ENCODE results near the gene LRRN2. TPM values are rescaled to one million over a fixed set of nuclear protein-coding genes. Genes with fewer than 3 reads are reported as not detected.

Gene LRRN2
- total RNA-seq, 1 donor from 2014 or later: 2.5 TPM

- Histone ChIP-seq H3K4me3 (no peak overlapping the region), H3K36me3 (no peaks in the 10 kb centered on the region), H3K9me3 (no peaks in the 10 kb centered on the region), H3K27me3 (ENCODE audit: low read depth) (no peaks in the 10 kb centered on the region), H3K27ac (no peak overlapping the region), H3K4me1 (no peaks in the 10 kb centered on the region)
- intact Hi-C loops (cut with DNase I): no loop called here
- ATAC-seq (no peak), DNase-seq (no peak)
- no peak for TF ChIP-seq CTCF (IDR thresholded peaks at IDR 0.05)
Observed at GRCh38 chr1:204702552-204703267, 17.2 kb upstream of the LRRN2 start.

GRCh38 chr1:204701229-204701628, 15.7 kb upstream of the LRRN2 start:
- Histone ChIP-seq H3K27me3 (ENCODE audit: low read depth) (no peaks in the 10 kb centered on the region), H3K27ac (no peak overlapping the region), H3K36me3 (no peaks in the 10 kb centered on the region), H3K4me3 (no peak overlapping the region), H3K9me3 (no peaks in the 10 kb centered on the region), H3K4me1 (no peaks in the 10 kb centered on the region)
- TF ChIP-seq CTCF (IDR thresholded peaks at IDR 0.05): no peak
- intact Hi-C loops (cut with DNase I): no loop called here
- DNase-seq (no peak), ATAC-seq (no peak)

- intact Hi-C loops (cut with DNase I): no loop called here
- H3K27ac ChIP-seq: no peak overlapping the region
- no peaks in the 10 kb centered on the region for H3K4me1 ChIP-seq
- H3K27me3 ChIP-seq (ENCODE audit: low read depth): no peaks in the 10 kb centered on the region
- no peaks in the 10 kb centered on the region for H3K9me3 ChIP-seq
- DNase-seq (no peak), ATAC-seq (no peak)
- H3K36me3 ChIP-seq: no peaks in the 10 kb centered on the region
- no peak for TF ChIP-seq CTCF (IDR thresholded peaks at IDR 0.05)
- no peak overlapping the region for H3K4me3 ChIP-seq
Observed at GRCh38 chr1:204697893-204698292, 12.4 kb upstream of the LRRN2 start.

GRCh38 chr1:204696606-204697005, 11.1 kb upstream of the LRRN2 start:
- Histone ChIP-seq H3K27me3 (ENCODE audit: low read depth) (no peaks in the 10 kb centered on the region), H3K4me1 (no peaks in the 10 kb centered on the region), H3K9me3 (no peaks in the 10 kb centered on the region), H3K4me3 (no peak overlapping the region), H3K36me3 (no peaks in the 10 kb centered on the region), H3K27ac (no peak overlapping the region)
- no peak for ATAC-seq
- no peak for DNase-seq
- no peak for TF ChIP-seq CTCF (IDR thresholded peaks at IDR 0.05)
- intact Hi-C loops (cut with DNase I): no loop called here

- H3K4me1 ChIP-seq: no peaks in the 10 kb centered on the region
Observed at GRCh38 chr1:204695692-204696091, 10.2 kb upstream of the LRRN2 start.

More at GRCh38 chr1:204695692-204696091, 10.2 kb upstream of the LRRN2 start:
- ATAC-seq (no peak), DNase-seq (no peak)
- no peaks in the 10 kb centered on the region for H3K36me3 ChIP-seq
- H3K27me3 ChIP-seq (ENCODE audit: low read depth): no peaks in the 10 kb centered on the region
- no peak for TF ChIP-seq CTCF (IDR thresholded peaks at IDR 0.05)
- H3K27ac ChIP-seq: no peak overlapping the region
- H3K9me3 ChIP-seq: no peaks in the 10 kb centered on the region
- intact Hi-C loops (cut with DNase I): no loop called here
- H3K4me3 ChIP-seq: no peak overlapping the region

Measured in lower lobe of right lung (tissue), 2 donors.